Measurements from ENCODE around the gene CFAP97D2.

CFAP97D2 gene

DNA sequence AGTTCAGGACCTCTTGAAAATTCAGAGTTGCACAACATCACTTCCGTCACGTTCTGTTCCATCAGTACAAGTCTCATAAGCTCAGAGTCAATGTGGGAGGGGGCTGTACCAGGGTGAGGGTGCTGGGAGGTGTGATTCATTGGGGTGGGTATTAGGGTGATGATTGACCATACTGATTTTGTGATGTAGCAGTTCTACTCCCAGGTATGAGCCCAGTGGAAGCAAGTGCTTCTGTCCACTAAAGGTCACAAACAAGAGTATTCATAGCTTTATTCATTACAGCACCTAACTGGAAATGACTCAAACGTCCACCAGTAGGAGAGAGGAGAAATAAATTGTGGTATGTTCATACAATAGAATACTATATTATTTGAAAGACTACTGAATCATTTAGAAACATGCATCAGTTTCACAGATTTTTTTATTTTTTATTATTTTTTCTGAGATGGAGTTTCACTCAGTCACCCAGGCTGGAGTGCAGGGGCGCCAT is 90.3 kb downstream of the CFAP97D2 start:
- Histone ChIP-seq H3K9ac (ENCODE audit: low read depth, low read length) (no peak overlapping the region), H3K27me3 (ENCODE audit: insufficient read depth, low read length) (no peaks in the 10 kb centered on the region), H3K4me3 (ENCODE audit: low read length) (no peak overlapping the region), H3K4me1 (ENCODE audit: insufficient read depth, low read length) (no peaks in the 10 kb centered on the region), H3K9me3 (ENCODE audit: insufficient read depth, low read depth, low read length) (no peaks in the 10 kb centered on the region), H3K27ac (ENCODE audit: low read length) (no peak overlapping the region), H3K36me3 (ENCODE audit: insufficient read depth, low read depth, low read length) (peaks cover 88% of the 10 kb centered on the region)
